ENCODE measurements around the gene ZNF778.

DNA sequence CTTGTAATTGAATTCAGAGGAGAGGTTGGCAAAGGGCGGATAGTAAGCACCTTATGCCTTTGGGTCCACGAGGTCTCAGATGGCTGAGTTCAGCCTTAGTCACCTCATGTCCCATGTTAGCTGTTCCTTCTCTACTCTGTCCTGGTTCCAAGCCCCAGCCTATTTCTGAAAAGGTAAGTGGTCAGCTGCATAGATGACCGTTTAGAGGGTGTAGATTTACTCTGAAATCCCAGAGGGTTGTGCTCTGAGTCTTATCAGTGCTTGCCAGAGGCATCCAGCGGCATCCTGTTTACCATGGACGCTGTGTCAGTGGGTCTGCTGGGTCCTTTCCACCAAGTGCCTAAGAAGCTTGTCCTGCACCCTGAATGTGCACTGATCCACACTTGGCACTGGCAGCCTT is 1.9 kb downstream of the ZNF778 start:
- TF ChIP-seq CTCF (IDR thresholded peaks at IDR 0.05; ENCODE audit: insufficient read depth, low read length) (no peak), SPI1 (IDR thresholded peaks at IDR 0.05; ENCODE audit: borderline replicate concordance, low read depth) (no peak), POLR2AphosphoS5 (IDR thresholded peaks at IDR 0.05; ENCODE audit: low read depth) (no peak), GABPA (IDR thresholded peaks at IDR 0.05; ENCODE audit: low read depth) (no peak)
- TF ChIP-seq, protein P1, sequence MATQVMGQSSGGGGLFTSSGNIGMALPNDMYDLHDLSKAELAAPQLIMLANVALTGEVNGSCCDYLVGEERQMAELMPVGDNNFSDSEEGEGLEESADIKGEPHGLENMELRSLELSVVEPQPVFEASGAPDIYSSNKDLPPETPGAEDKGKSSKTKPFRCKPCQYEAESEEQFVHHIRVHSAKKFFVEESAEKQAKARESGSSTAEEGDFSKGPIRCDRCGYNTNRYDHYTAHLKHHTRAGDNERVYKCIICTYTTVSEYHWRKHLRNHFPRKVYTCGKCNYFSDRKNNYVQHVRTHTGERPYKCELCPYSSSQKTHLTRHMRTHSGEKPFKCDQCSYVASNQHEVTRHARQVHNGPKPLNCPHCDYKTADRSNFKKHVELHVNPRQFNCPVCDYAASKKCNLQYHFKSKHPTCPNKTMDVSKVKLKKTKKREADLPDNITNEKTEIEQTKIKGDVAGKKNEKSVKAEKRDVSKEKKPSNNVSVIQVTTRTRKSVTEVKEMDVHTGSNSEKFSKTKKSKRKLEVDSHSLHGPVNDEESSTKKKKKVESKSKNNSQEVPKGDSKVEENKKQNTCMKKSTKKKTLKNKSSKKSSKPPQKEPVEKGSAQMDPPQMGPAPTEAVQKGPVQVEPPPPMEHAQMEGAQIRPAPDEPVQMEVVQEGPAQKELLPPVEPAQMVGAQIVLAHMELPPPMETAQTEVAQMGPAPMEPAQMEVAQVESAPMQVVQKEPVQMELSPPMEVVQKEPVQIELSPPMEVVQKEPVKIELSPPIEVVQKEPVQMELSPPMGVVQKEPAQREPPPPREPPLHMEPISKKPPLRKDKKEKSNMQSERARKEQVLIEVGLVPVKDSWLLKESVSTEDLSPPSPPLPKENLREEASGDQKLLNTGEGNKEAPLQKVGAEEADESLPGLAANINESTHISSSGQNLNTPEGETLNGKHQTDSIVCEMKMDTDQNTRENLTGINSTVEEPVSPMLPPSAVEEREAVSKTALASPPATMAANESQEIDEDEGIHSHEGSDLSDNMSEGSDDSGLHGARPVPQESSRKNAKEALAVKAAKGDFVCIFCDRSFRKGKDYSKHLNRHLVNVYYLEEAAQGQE (IDR thresholded peaks at IDR 0.05; ENCODE audit: insufficient replicate concordance, low read depth), result no peak

Data from HL-60 (cell line).